Panc1 (cell line): ENCODE results near the gene MBD3. TPM values are rescaled to one million over a fixed set of nuclear protein-coding genes. Genes with fewer than 3 reads are reported as not detected.

ENCODE experiments used
- ATAC-seq: fragments of 200-7000 bp; cut with Tn5 transposase; 2 replicates; pipeline ENCODE4 v1.9.1; 2020; ENCODE audit warnings: mild to moderate bottlenecking, moderate library complexity
- BruUV-seq: library from RNA; stranded (reverse); fragments of 400-500 nt; replicated peaks from 2 replicates; lab custom pipeline; 2021; lab: Mats Ljungman, UMichigan
- CTCF ChIA-PET: fragments of 300-600 bp; sonication (Branson Sonifier 250); formaldehyde crosslinking; loops from one replicate; lab custom pipeline; 2022; ENCODE audit warnings: antibody characterized with exemption; lab: Charles Lee
- POLR2A ChIA-PET: fragments of 300-600 bp; sonication (Branson Sonifier 250); formaldehyde crosslinking; loops from one replicate; lab custom pipeline; 2022; ENCODE audit warnings: antibody characterized with exemption; lab: Charles Lee
- DNase-seq: peaks from one replicate; pipeline ENCODE4 v3.0.0-alpha.2; 2010; ENCODE audit warnings: low read depth, low spot score
- H3K27ac ChIP-seq: 2 replicates; pipeline ENCODE4 v1.5.1; 2011; ENCODE audit warnings: mild to moderate bottlenecking, low read length, inconsistent platforms
- H3K27me3 ChIP-seq: fragments of 200-500 bp; sonication (Bioruptor generic); 2 replicates; pipeline ENCODE4 v1.6.0; 2014; ENCODE audit warnings: low read length, inconsistent platforms; ENCODE audit not compliant: control insufficient read depth, insufficient read depth
- H3K36me3 ChIP-seq: fragments of 200-500 bp; sonication (Bioruptor generic); 2 replicates; pipeline ENCODE4 v1.5.1; 2014; ENCODE audit warnings: inconsistent platforms, mild to moderate bottlenecking, low read length, moderate library complexity; ENCODE audit not compliant: control insufficient read depth, insufficient read depth
- H3K4me1 ChIP-seq: 2 replicates; pipeline ENCODE4 v1.5.1; 2011; ENCODE audit warnings: inconsistent platforms, mild to moderate bottlenecking, low read length, moderate library complexity; ENCODE audit not compliant: control insufficient read depth, insufficient read depth
- H3K4me3 ChIP-seq, 2 experiments: 2 replicates each; pipeline ENCODE4 v1.5.1; 2011 to 2012; ENCODE audit warnings: low read depth in 2 of 2, low read length in 2 of 2, mild to moderate bottlenecking in 2 of 2, inconsistent platforms in 1 of 2, moderate library complexity in 1 of 2
- H3K9me3 ChIP-seq: fragments of 200-500 bp; sonication (Bioruptor generic); 2 replicates; pipeline ENCODE4 v1.5.1; 2014; ENCODE audit warnings: low read depth, mild to moderate bottlenecking, inconsistent platforms, low read length, moderate library complexity; ENCODE audit not compliant: control insufficient read depth, insufficient read depth
- POLR2AphosphoS5 ChIP-seq: IDR thresholded peaks from 2 replicates; pipeline ENCODE4 v1.6.1; 2012; ENCODE audit warnings: mild to moderate bottlenecking, low read depth, low read length, moderate library complexity
- SIN3A ChIP-seq: IDR thresholded peaks from 2 replicates; pipeline ENCODE4 v1.6.1; 2012; ENCODE audit warnings: low read depth, mild to moderate bottlenecking, low read length, moderate library complexity, borderline replicate concordance; ENCODE audit not compliant: insufficient read depth
- TCF7L2 ChIP-seq: IDR thresholded peaks from 2 replicates; pipeline ENCODE4 v1.6.1; 2011; ENCODE audit warnings: mild to moderate bottlenecking, low read depth, low read length, inconsistent platforms
- in situ Hi-C: cut with HindIII; loops from 2 replicates; pipeline ENCODE4 v1.10.0; 2016; ENCODE audit warnings: low sequenced_read_pairs, low pct_unique_long_range_greater_than_20kb
- intact Hi-C: fragments of 100-400 bp; cut with micrococcal nuclease; formaldehyde crosslinking; loops from one replicate; pipeline ENCODE4 v1.10.0; 2022; ENCODE audit not compliant: unreplicated experiment
- total RNA-seq: library from RNA; stranded (reverse); gene quantifications from one replicate; pipeline ENCODE4 v1.2.1, GENCODE V29; 2021; ENCODE audit not compliant: unreplicated experiment
- TF ChIP-seq, protein P1 (sequence below): fragments of 450-650 bp; IDR thresholded peaks from 2 replicates; pipeline ENCODE4 v1.5.1; 2017; ENCODE audit warnings: mild to moderate bottlenecking
- TF ChIP-seq, protein P2 (sequence below), 2 experiments: IDR thresholded peaks; 2 replicates each; pipeline ENCODE4 v1.6.1; 2011 to 2012; ENCODE audit warnings: low read depth in 2 of 2, control low read depth in 1 of 2, low read length in 1 of 2, mild to moderate bottlenecking in 1 of 2, moderate library complexity in 1 of 2; ENCODE audit not compliant: insufficient read depth in 1 of 2

Gene MBD3
- total RNA-seq, 1 experiment from 2014 or later = 139 TPM

GRCh38 chr19:1556390-1557070 lies 36.1 kb downstream of the MBD3 start:
- TF ChIP-seq SIN3A (no peak), POLR2AphosphoS5 (no peak)
- CTCF ChIA-PET = no interaction called here
- POLR2A ChIA-PET = no interaction called here
- no peaks in the 10 kb centered on the region for H3K9me3 ChIP-seq
- DNase-seq (no peak), ATAC-seq (no peak)
- BruUV-seq = no TSS peak
- H3K27me3 ChIP-seq = no peaks in the 10 kb centered on the region
- H3K4me3 ChIP-seq = no peak overlapping the region
- in situ Hi-C loops (no loop called here), intact Hi-C loops (no loop called here)
- H3K36me3 ChIP-seq = no peaks in the 10 kb centered on the region
- no peaks in the 10 kb centered on the region for H3K4me1 ChIP-seq
- no peak overlapping the region for H3K27ac ChIP-seq

GRCh38 chr19:1555487-1556389 lies 36.9 kb downstream of the MBD3 start:
- Histone ChIP-seq H3K27me3 (no peaks in the 10 kb centered on the region), H3K4me1 (no peaks in the 10 kb centered on the region), H3K4me3 (no peak overlapping the region), H3K9me3 (no peaks in the 10 kb centered on the region), H3K27ac (no peak overlapping the region), H3K36me3 (no peaks in the 10 kb centered on the region)
- intact Hi-C loops (no loop called here), in situ Hi-C loops (no loop called here)
- ATAC-seq (no peak), DNase-seq (no peak)
- POLR2A ChIA-PET = no interaction called here
- TF ChIP-seq POLR2AphosphoS5 (no peak), SIN3A (no peak), TCF7L2 (no peak)
- TF ChIP-seq, protein P1, sequence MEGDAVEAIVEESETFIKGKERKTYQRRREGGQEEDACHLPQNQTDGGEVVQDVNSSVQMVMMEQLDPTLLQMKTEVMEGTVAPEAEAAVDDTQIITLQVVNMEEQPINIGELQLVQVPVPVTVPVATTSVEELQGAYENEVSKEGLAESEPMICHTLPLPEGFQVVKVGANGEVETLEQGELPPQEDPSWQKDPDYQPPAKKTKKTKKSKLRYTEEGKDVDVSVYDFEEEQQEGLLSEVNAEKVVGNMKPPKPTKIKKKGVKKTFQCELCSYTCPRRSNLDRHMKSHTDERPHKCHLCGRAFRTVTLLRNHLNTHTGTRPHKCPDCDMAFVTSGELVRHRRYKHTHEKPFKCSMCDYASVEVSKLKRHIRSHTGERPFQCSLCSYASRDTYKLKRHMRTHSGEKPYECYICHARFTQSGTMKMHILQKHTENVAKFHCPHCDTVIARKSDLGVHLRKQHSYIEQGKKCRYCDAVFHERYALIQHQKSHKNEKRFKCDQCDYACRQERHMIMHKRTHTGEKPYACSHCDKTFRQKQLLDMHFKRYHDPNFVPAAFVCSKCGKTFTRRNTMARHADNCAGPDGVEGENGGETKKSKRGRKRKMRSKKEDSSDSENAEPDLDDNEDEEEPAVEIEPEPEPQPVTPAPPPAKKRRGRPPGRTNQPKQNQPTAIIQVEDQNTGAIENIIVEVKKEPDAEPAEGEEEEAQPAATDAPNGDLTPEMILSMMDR = no peak
- TF ChIP-seq, protein P2, sequence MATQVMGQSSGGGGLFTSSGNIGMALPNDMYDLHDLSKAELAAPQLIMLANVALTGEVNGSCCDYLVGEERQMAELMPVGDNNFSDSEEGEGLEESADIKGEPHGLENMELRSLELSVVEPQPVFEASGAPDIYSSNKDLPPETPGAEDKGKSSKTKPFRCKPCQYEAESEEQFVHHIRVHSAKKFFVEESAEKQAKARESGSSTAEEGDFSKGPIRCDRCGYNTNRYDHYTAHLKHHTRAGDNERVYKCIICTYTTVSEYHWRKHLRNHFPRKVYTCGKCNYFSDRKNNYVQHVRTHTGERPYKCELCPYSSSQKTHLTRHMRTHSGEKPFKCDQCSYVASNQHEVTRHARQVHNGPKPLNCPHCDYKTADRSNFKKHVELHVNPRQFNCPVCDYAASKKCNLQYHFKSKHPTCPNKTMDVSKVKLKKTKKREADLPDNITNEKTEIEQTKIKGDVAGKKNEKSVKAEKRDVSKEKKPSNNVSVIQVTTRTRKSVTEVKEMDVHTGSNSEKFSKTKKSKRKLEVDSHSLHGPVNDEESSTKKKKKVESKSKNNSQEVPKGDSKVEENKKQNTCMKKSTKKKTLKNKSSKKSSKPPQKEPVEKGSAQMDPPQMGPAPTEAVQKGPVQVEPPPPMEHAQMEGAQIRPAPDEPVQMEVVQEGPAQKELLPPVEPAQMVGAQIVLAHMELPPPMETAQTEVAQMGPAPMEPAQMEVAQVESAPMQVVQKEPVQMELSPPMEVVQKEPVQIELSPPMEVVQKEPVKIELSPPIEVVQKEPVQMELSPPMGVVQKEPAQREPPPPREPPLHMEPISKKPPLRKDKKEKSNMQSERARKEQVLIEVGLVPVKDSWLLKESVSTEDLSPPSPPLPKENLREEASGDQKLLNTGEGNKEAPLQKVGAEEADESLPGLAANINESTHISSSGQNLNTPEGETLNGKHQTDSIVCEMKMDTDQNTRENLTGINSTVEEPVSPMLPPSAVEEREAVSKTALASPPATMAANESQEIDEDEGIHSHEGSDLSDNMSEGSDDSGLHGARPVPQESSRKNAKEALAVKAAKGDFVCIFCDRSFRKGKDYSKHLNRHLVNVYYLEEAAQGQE (IDR thresholded peaks at IDR 0.05; ENCODE audit: insufficient read depth in 1 of 2, low read depth in 2 of 2, low read length in 1 of 2) = no peak
- BruUV-seq = no TSS peak
- CTCF ChIA-PET = no interaction called here
